ENCODE data around the gene PRKCH.
A peak's percentile ranks its signal among the peaks of the same experiment; 100 is the strongest.

Gene PRKCH

GRCh38 chr14:61438860-61439765 is 117.7 kb downstream of the PRKCH start:
- DNase-seq (ENCODE audit: low read depth) = peak; percentile 82
- H3K4me3 ChIP-seq (ENCODE audit: low read depth, low read length) = no peak overlapping the region
- in situ Hi-C loops (cut with HindIII; ENCODE audit: low sequenced_read_pairs) = no loop called here
- TF ChIP-seq CTCF (IDR thresholded peaks at IDR 0.05; ENCODE audit: low read depth, low read length, missing control alignments) = no peak

- TF ChIP-seq CTCF (IDR thresholded peaks at IDR 0.05; ENCODE audit: low read depth, low read length, missing control alignments) = no peak
- in situ Hi-C loops (cut with HindIII; ENCODE audit: low sequenced_read_pairs) = no loop called here
- H3K4me3 ChIP-seq (ENCODE audit: low read depth, low read length) = no peak overlapping the region
- DNase-seq (ENCODE audit: low read depth) = no peak
Measured at GRCh38 chr14:61439779-61440418, 118.5 kb downstream of the PRKCH start.

GRCh38 chr14:61443481-61443880 is 122.1 kb downstream of the PRKCH start:
- no peak for DNase-seq (ENCODE audit: low read depth)
- no peak for TF ChIP-seq CTCF (IDR thresholded peaks at IDR 0.05; ENCODE audit: low read depth, low read length, missing control alignments)
- in situ Hi-C loops (cut with HindIII; ENCODE audit: low sequenced_read_pairs) = no loop called here
- no peak overlapping the region for H3K4me3 ChIP-seq (ENCODE audit: low read depth, low read length)

GRCh38 chr14:61444215-61444768 is 122.9 kb downstream of the PRKCH start:
- in situ Hi-C loops (cut with HindIII; ENCODE audit: low sequenced_read_pairs) = no loop called here
- H3K4me3 ChIP-seq (ENCODE audit: low read depth, low read length) = no peak overlapping the region
- TF ChIP-seq CTCF (IDR thresholded peaks at IDR 0.05; ENCODE audit: low read depth, low read length, missing control alignments) = no peak
- DNase-seq (ENCODE audit: low read depth) = no peak

GRCh38 chr14:61451491-61451890 is 130.1 kb downstream of the PRKCH start:
- in situ Hi-C loops (cut with HindIII; ENCODE audit: low sequenced_read_pairs) = loop anchor here (5.0 kb wide), 1 partner anchor 381 kb away; no protein-coding TSS in a partner anchor

More at GRCh38 chr14:61451491-61451890, 130.1 kb downstream of the PRKCH start:
- no peak for TF ChIP-seq CTCF (IDR thresholded peaks at IDR 0.05; ENCODE audit: low read depth, low read length, missing control alignments)
- no peak for DNase-seq (ENCODE audit: low read depth)
- no peak overlapping the region for H3K4me3 ChIP-seq (ENCODE audit: low read depth, low read length)

All from astrocyte of the cerebellum (primary cell).